Activated CD8-positive, alpha-beta T cell treated with anti-CD3 and anti-CD28 coated beads for 36 hours (primary cell): ENCODE results near the gene OBSCN. TPM values are rescaled to one million over a fixed set of nuclear protein-coding genes. Genes with fewer than 3 reads are reported as not detected.

Experiments
- ATAC-seq: fragments of 200-7000 bp; cut with Tn5 transposase; one replicate; pipeline ENCODE4 v1.10.0; 2021; ENCODE audit warnings: mild to moderate bottlenecking, moderate library complexity
- CTCF ChIA-PET: fragments of 350-600 bp; sonication (Branson Sonifier 250); formaldehyde crosslinking; loops from one replicate; lab custom pipeline; 2021; ENCODE audit warnings: antibody characterized with exemption; lab: Charles Lee
- POLR2A ChIA-PET: fragments of 350-600 bp; sonication (Branson Sonifier 250); formaldehyde crosslinking; loops from one replicate; lab custom pipeline; 2021; ENCODE audit warnings: antibody characterized with exemption; lab: Charles Lee
- DNase-seq: peaks from one replicate; pipeline ENCODE4 v3.0.0-alpha.2; 2020
- H3K27ac Mint-ChIP-seq: one replicate; pipeline ENCODE4 v1.8.0; 2021; ENCODE audit warnings: mild to moderate bottlenecking, mixed read lengths
- H3K27me3 Mint-ChIP-seq: one replicate; pipeline ENCODE4 v1.8.0; 2021; ENCODE audit warnings: mixed read lengths
- H3K36me3 Mint-ChIP-seq: one replicate; pipeline ENCODE4 v1.8.0; 2021; ENCODE audit warnings: low read depth, mixed read lengths
- H3K4me1 Mint-ChIP-seq: one replicate; pipeline ENCODE4 v1.8.0; 2021; ENCODE audit warnings: low read depth, mixed read lengths
- H3K4me3 Mint-ChIP-seq: one replicate; pipeline ENCODE4 v1.8.0; 2021; ENCODE audit warnings: mild to moderate bottlenecking, moderate library complexity, mixed read lengths
- H3K9me3 Mint-ChIP-seq: one replicate; pipeline ENCODE4 v1.8.0; 2021; ENCODE audit warnings: mixed read lengths
- intact Hi-C: fragments of 100-400 bp; cut with micrococcal nuclease; formaldehyde crosslinking; loops from one replicate; pipeline ENCODE4 v1.10.0; 2022
- total RNA-seq, 2 experiments: library from RNA; stranded (reverse); gene quantifications; one replicate each; pipeline ENCODE4 v1.2.3, GENCODE V29; 2021
- TF ChIP-seq, protein P1 (sequence below): fragments of 200-600 bp; IDR thresholded peaks from one replicate; pipeline ENCODE4 v1.8.0; 2022; ENCODE audit warnings: antibody characterized with exemption, mild to moderate bottlenecking

OBSCN gene
- total RNA-seq, 2 experiments from 2014 or later, result 21.6 to 23.7 TPM

DNA sequence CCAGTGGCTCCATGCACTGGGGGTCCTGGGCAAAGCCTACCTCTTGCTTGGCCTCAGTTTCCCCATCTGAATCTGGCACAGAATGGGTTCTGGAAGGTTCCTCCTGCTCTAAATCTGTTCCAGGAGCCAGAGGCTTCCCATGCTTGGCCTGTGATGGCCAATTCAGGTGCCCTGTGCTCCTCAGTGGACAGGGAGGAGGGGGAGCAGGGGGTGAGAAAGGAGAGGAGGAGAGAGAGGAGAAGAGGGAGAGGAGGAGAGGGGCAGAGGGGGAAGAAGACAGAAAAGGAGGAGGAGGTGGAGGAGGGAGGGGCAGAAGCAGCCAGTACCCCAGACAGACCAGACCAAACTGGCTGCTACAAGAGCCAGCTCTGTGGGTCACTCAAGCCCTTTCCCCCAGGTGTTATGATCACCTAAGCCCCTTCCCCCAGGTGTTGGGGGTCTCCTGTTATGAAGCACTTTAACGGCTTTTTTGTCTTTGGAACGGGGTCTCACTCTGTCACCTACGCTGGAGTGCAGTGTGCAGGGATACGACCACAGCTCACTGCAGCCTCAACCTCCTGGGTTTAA lies 155.1 kb downstream of the OBSCN start:
- TF ChIP-seq, protein P1, sequence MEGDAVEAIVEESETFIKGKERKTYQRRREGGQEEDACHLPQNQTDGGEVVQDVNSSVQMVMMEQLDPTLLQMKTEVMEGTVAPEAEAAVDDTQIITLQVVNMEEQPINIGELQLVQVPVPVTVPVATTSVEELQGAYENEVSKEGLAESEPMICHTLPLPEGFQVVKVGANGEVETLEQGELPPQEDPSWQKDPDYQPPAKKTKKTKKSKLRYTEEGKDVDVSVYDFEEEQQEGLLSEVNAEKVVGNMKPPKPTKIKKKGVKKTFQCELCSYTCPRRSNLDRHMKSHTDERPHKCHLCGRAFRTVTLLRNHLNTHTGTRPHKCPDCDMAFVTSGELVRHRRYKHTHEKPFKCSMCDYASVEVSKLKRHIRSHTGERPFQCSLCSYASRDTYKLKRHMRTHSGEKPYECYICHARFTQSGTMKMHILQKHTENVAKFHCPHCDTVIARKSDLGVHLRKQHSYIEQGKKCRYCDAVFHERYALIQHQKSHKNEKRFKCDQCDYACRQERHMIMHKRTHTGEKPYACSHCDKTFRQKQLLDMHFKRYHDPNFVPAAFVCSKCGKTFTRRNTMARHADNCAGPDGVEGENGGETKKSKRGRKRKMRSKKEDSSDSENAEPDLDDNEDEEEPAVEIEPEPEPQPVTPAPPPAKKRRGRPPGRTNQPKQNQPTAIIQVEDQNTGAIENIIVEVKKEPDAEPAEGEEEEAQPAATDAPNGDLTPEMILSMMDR, result no peak
- no peak overlapping the region for H3K27ac Mint-ChIP-seq
- no peak for ATAC-seq
- H3K4me1 Mint-ChIP-seq, result no peaks in the 10 kb centered on the region
- ChIA-PET CTCF (no interaction called here), POLR2A (no interaction called here)
- H3K9me3 Mint-ChIP-seq, result no peaks in the 10 kb centered on the region
- DNase-seq, result no peak
- no peak overlapping the region for H3K4me3 Mint-ChIP-seq
- intact Hi-C loops, result no loop called here
- no peaks in the 10 kb centered on the region for H3K36me3 Mint-ChIP-seq
- no peaks in the 10 kb centered on the region for H3K27me3 Mint-ChIP-seq

DNA sequence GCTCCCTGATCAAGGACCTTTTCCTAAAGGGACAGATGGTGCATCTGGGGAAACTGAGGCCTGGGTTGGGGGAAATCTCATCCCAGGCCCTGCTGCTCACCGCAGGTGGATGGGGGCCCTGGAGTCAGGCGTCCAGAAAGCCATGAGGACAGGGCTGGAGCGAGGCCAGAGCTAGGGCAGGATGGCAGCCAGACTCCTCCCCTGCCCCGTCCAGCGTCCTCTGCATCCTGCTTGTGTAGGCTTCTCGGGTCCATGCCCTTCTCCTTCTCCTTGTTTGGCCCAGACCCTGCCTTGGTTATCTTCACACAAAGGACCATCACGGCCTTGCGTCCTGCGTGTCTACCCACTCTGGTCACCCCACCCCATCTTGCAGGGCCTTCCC lies 155.8 kb downstream of the OBSCN start:
- DNase-seq (no peak), ATAC-seq (no peak)
- ChIA-PET POLR2A (no interaction called here), CTCF (no interaction called here)
- Mint-ChIP-seq H3K27me3 (no peaks in the 10 kb centered on the region), H3K36me3 (no peaks in the 10 kb centered on the region), H3K9me3 (no peaks in the 10 kb centered on the region), H3K27ac (no peak overlapping the region), H3K4me1 (no peaks in the 10 kb centered on the region), H3K4me3 (no peak overlapping the region)
- intact Hi-C loops, result no loop called here
- TF ChIP-seq, protein P1, result no peak

GRCh38 chr1:228364068-228364705 lies 156.3 kb downstream of the OBSCN start:
- no peak overlapping the region for H3K4me3 Mint-ChIP-seq
- TF ChIP-seq, protein P1, result no peak
- H3K27ac Mint-ChIP-seq, result no peak overlapping the region
- ATAC-seq, result no peak
- H3K4me1 Mint-ChIP-seq, result no peaks in the 10 kb centered on the region
- no peak for DNase-seq
- no peaks in the 10 kb centered on the region for H3K36me3 Mint-ChIP-seq
- H3K9me3 Mint-ChIP-seq, result no peaks in the 10 kb centered on the region
- POLR2A ChIA-PET, result interaction anchor here (1.6 kb wide), 1 partner anchor 21 kb away, joined by 4 read pairs; no protein-coding TSS in a partner anchor
- intact Hi-C loops, result no loop called here
- no peaks in the 10 kb centered on the region for H3K27me3 Mint-ChIP-seq
- CTCF ChIA-PET, result no interaction called here

DNA sequence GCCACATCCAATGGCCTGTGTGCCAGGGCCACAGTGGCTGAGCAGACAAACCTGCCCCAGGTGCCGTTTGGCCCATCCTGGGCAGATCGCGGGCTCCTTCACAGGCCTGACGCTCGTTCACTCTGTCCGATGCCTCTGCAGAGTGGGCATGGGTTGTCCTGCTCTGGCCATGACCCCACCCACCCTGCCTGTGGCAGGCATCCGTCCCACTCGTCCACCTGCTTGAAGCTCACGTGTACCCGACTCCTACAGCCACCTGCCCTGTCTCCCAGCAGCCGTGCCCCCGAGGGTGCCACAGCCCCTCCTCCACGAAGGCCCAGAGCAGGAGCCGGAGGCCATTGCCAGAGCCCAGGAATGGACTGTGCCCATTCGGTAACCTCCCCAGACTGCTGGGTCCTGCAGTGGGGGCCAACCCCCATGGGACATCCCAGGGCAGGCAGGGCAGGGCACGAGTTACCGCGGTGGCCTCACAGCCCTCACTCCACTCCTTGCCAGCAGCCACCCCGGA lies 156.9 kb downstream of the OBSCN start:
- Mint-ChIP-seq H3K27ac (no peak overlapping the region), H3K4me3 (no peak overlapping the region), H3K36me3 (no peaks in the 10 kb centered on the region), H3K27me3 (no peaks in the 10 kb centered on the region), H3K4me1 (no peaks in the 10 kb centered on the region), H3K9me3 (no peaks in the 10 kb centered on the region)
- POLR2A ChIA-PET, result interaction anchor here (1.6 kb wide), 1 partner anchor 22 kb away, joined by 4 read pairs; no protein-coding TSS in a partner anchor
- CTCF ChIA-PET, result no interaction called here
- DNase-seq (no peak), ATAC-seq (no peak)
- TF ChIP-seq, protein P1, result no peak
- intact Hi-C loops, result no loop called here
